HL-60/S4 treated with retinoic acid at 250 ng/mL for 4 days and 3 days (cell line): ENCODE results near the gene EMC10.

Experiments
- in situ Hi-C: fragments of 300-500 bp; cut with MboI; formaldehyde crosslinking; loops from 2 replicates; pipeline ENCODE4 v1.7.0; 2022; ENCODE audit warnings: low sequenced_read_pairs

EMC10 gene

GRCh38 chr19:50477751-50478515 is 1.6 kb downstream of the EMC10 start:
- in situ Hi-C loops, result loop anchor here (10.0 kb wide), 1 partner anchor 113 kb away; the partner anchor contains the start of gene NAPSA

- in situ Hi-C loops, result loop anchor here (10.0 kb wide), 1 partner anchor 114 kb away; the partner anchor contains the start of gene NAPSA
These were observed 2.8 kb downstream of the EMC10 start for GRCh38 chr19:50478901-50479715.

GRCh38 chr19:50479761-50480251 is 3.5 kb downstream of the EMC10 start:
- in situ Hi-C loops, result loop anchor here (10.0 kb wide), 1 partner anchor 115 kb away; the partner anchor contains the start of gene NAPSA

GRCh38 chr19:50480281-50481111 is 4.2 kb downstream of the EMC10 start:
- in situ Hi-C loops, result no loop called here

GRCh38 chr19:50481351-50482149 is 5.2 kb downstream of the EMC10 start:
- in situ Hi-C loops, result no loop called here

GRCh38 chr19:50482271-50482855 is 6.1 kb downstream of the EMC10 start:
- in situ Hi-C loops, result no loop called here

- in situ Hi-C loops, result no loop called here
These were observed 6.6 kb downstream of the EMC10 start for GRCh38 chr19:50482916-50483315.

GRCh38 chr19:50485284-50485955 is 9.1 kb downstream of the EMC10 start:
- in situ Hi-C loops, result no loop called here

- in situ Hi-C loops, result no loop called here
These were observed 10.7 kb downstream of the EMC10 start for GRCh38 chr19:50486823-50487515.

- in situ Hi-C loops, result no loop called here
These were observed 12.3 kb downstream of the EMC10 start for GRCh38 chr19:50488389-50489194.

- in situ Hi-C loops, result no loop called here
These were observed 13.2 kb downstream of the EMC10 start for GRCh38 chr19:50489461-50490011.

GRCh38 chr19:50490411-50490811 is 14.1 kb downstream of the EMC10 start:
- in situ Hi-C loops, result no loop called here

- in situ Hi-C loops, result no loop called here
These were observed 14.7 kb downstream of the EMC10 start for GRCh38 chr19:50490991-50491472.

- in situ Hi-C loops, result no loop called here
These were observed 16.2 kb downstream of the EMC10 start for GRCh38 chr19:50492303-50493052.

GRCh38 chr19:50493171-50493570 is 16.9 kb downstream of the EMC10 start:
- in situ Hi-C loops, result no loop called here

- in situ Hi-C loops, result no loop called here
These were observed 18.1 kb downstream of the EMC10 start for GRCh38 chr19:50494186-50495019.
